ENCODE data around the gene DUOX1. TPM values are rescaled to one million over a fixed set of nuclear protein-coding genes. Genes with fewer than 3 reads are reported as not detected.

Gene DUOX1
- total RNA-seq, 1 donor from 2014 or later = 98.7 TPM

- Histone ChIP-seq H3K4me3 (no peak overlapping the region), H3K9me3 (no peaks in the 10 kb centered on the region), H3K27ac (no peak overlapping the region), H3K27me3 (no peaks in the 10 kb centered on the region), H3K4me1 (peaks cover 4% of the 10 kb centered on the region), H3K36me3 (peaks cover 0 to 5% of the 10 kb centered on the region in 2 donors)
- no peak for DNase-seq (ENCODE audit: extremely low spot score in 2 of 2)
- TF ChIP-seq, protein P1, sequence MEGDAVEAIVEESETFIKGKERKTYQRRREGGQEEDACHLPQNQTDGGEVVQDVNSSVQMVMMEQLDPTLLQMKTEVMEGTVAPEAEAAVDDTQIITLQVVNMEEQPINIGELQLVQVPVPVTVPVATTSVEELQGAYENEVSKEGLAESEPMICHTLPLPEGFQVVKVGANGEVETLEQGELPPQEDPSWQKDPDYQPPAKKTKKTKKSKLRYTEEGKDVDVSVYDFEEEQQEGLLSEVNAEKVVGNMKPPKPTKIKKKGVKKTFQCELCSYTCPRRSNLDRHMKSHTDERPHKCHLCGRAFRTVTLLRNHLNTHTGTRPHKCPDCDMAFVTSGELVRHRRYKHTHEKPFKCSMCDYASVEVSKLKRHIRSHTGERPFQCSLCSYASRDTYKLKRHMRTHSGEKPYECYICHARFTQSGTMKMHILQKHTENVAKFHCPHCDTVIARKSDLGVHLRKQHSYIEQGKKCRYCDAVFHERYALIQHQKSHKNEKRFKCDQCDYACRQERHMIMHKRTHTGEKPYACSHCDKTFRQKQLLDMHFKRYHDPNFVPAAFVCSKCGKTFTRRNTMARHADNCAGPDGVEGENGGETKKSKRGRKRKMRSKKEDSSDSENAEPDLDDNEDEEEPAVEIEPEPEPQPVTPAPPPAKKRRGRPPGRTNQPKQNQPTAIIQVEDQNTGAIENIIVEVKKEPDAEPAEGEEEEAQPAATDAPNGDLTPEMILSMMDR (IDR thresholded peaks at IDR 0.05) = no peak
- TF ChIP-seq POLR2A (IDR thresholded peaks at IDR 0.05) = no peak
- no peak for TF ChIP-seq POLR2AphosphoS5 (IDR thresholded peaks at IDR 0.05; ENCODE audit: insufficient read depth in 1 of 2, low read depth in 1 of 2)
- intact Hi-C loops (cut with DNase I) = no loop called here
Measured at GRCh38 chr15:45146405-45146804, 16.6 kb downstream of the DUOX1 start.

DNA sequence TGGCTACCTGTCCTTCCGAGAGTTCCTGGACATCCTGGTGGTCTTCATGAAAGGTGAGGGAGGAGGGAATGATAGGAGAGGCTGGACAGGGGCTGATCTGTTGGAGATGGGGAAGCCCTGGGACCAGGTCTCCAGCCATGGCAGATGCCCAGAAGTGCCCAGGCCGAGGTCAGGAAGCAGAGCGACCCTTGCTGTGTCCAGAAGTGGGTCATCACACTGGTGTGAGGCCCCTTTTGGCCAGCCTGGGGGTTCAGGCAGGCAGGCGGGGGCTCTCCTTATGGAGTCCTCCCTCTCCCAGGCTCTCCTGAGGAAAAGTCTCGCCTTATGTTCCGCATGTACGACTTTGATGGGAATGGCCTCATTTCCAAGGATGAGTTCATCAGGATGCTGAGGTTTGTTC lies 17.8 kb downstream of the DUOX1 start:
- TF ChIP-seq POLR2AphosphoS5 (IDR thresholded peaks at IDR 0.05; ENCODE audit: insufficient read depth in 1 of 2, low read depth in 1 of 2) (no peak), POLR2A (IDR thresholded peaks at IDR 0.05) (no peak)
- TF ChIP-seq, protein P1 (IDR thresholded peaks at IDR 0.05) = no peak
- Histone ChIP-seq H3K4me3 (no peak overlapping the region), H3K27me3 (no peaks in the 10 kb centered on the region), H3K27ac (no peak overlapping the region), H3K4me1 (peaks cover 4% of the 10 kb centered on the region), H3K9me3 (no peaks in the 10 kb centered on the region), H3K36me3 (peaks cover 0 to 14% of the 10 kb centered on the region in 2 donors)
- intact Hi-C loops (cut with DNase I) = no loop called here
- DNase-seq (ENCODE audit: extremely low spot score in 2 of 2) = no peak

- Histone ChIP-seq H3K4me3 (no peak overlapping the region), H3K27me3 (no peaks in the 10 kb centered on the region), H3K36me3 (peaks cover 0 to 15% of the 10 kb centered on the region in 2 donors), H3K4me1 (peaks cover 4% of the 10 kb centered on the region), H3K9me3 (no peaks in the 10 kb centered on the region), H3K27ac (no peak overlapping the region)
- intact Hi-C loops (cut with DNase I) = no loop called here
- no peak for DNase-seq (ENCODE audit: extremely low spot score in 2 of 2)
- TF ChIP-seq POLR2A (IDR thresholded peaks at IDR 0.05) = no peak
- TF ChIP-seq POLR2AphosphoS5 (IDR thresholded peaks at IDR 0.05; ENCODE audit: insufficient read depth in 1 of 2, low read depth in 1 of 2) = no peak
- TF ChIP-seq, protein P1 (IDR thresholded peaks at IDR 0.05) = no peak
Measured at GRCh38 chr15:45148076-45149059, 18.6 kb downstream of the DUOX1 start.

- no peaks in the 10 kb centered on the region for H3K27me3 ChIP-seq
- H3K4me1 ChIP-seq = peaks cover 4% of the 10 kb centered on the region
- no peak overlapping the region for H3K27ac ChIP-seq
- TF ChIP-seq, protein P1 (IDR thresholded peaks at IDR 0.05) = no peak
- no peak for TF ChIP-seq POLR2AphosphoS5 (IDR thresholded peaks at IDR 0.05; ENCODE audit: insufficient read depth in 1 of 2, low read depth in 1 of 2)
- no peak for TF ChIP-seq POLR2A (IDR thresholded peaks at IDR 0.05)
- intact Hi-C loops (cut with DNase I) = no loop called here
- no peaks in the 10 kb centered on the region for H3K9me3 ChIP-seq
- no peak for DNase-seq (ENCODE audit: extremely low spot score in 2 of 2)
- peaks cover 0 to 15% of the 10 kb centered on the region in 2 donors for H3K36me3 ChIP-seq
- H3K4me3 ChIP-seq = no peak overlapping the region
Measured at GRCh38 chr15:45149060-45149459, 19.3 kb downstream of the DUOX1 start.

GRCh38 chr15:45150481-45150880 lies 20.7 kb downstream of the DUOX1 start:
- no peak overlapping the region for H3K27ac ChIP-seq
- no peak for DNase-seq (ENCODE audit: extremely low spot score in 2 of 2)
- H3K27me3 ChIP-seq = no peaks in the 10 kb centered on the region
- no peak overlapping the region for H3K4me3 ChIP-seq
- intact Hi-C loops (cut with DNase I) = no loop called here
- no peaks in the 10 kb centered on the region for H3K9me3 ChIP-seq
- peaks cover 0 to 15% of the 10 kb centered on the region in 2 donors for H3K36me3 ChIP-seq
- TF ChIP-seq POLR2AphosphoS5 (IDR thresholded peaks at IDR 0.05; ENCODE audit: insufficient read depth in 1 of 2, low read depth in 1 of 2) (no peak), POLR2A (IDR thresholded peaks at IDR 0.05) (no peak)
- TF ChIP-seq, protein P1 (IDR thresholded peaks at IDR 0.05) = no peak
- H3K4me1 ChIP-seq = peaks cover 4% of the 10 kb centered on the region
